ENCODE measurements around the gene A4GALT. TPM values are rescaled to one million over a fixed set of nuclear protein-coding genes. Genes with fewer than 3 reads are reported as not detected.
A peak's percentile ranks its signal among the peaks of the same experiment; 100 is the strongest.

A4GALT gene
- total and polyA plus RNA-seq, 2 donors (not counting 1 experiment from before 2014, with no cell fraction given) = 6.8 to 16.2 TPM

DNA sequence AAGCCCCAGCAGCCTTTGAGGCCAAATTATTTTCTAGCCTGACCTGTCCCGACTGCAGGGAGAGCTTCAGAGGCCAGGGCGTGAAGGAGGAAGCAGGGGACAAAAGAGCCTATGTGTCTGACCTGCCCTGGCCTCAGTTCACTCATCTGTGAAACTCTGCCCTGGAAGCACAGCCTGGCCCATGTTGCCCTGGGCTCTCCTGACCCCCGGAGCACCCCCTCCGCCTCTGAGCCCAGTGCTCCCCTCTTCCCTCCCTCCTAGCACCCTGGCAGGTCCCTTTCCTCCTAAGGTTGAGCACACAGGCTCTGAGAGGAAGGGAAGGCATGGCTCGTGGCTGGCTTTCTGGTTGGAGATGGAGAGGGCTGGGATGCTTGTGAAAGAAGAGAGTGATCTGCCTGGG, 3.4 kb upstream of the A4GALT start:
- no peak for TF ChIP-seq EZH2 (IDR thresholded peaks at IDR 0.05; ENCODE audit: low read length, missing control alignments)
- no peak for TF ChIP-seq CTCF (conservative IDR thresholded peaks at IDR 0.05 in 1 of 2, IDR thresholded peaks at IDR 0.05 in 1 of 2; ENCODE audit: low read depth in 1 of 2, low read length in 2 of 2)
- H4K20me1 ChIP-seq (ENCODE audit: control insufficient read depth, extremely low read depth, insufficient read depth, low read length) = no peaks in the 10 kb centered on the region
- no peaks in the 10 kb centered on the region for H3K9me3 ChIP-seq (ENCODE audit: control insufficient read depth, insufficient read depth, low read depth, low read length)
- H3K79me2 ChIP-seq (ENCODE audit: control insufficient read depth, insufficient read depth, low read length) = no peaks in the 10 kb centered on the region
- no peak overlapping the region for H3K4me2 ChIP-seq (ENCODE audit: extremely low read depth, insufficient read depth, low read length)
- H2AFZ ChIP-seq (ENCODE audit: low read length) = no peak overlapping the region
- H3K9ac ChIP-seq (ENCODE audit: insufficient read depth, low read length) = no peak overlapping the region
- H3K27me3 ChIP-seq (ENCODE audit: control insufficient read depth, insufficient read depth, low read length) = no peaks in the 10 kb centered on the region
- H3K36me3 ChIP-seq (ENCODE audit: control insufficient read depth, insufficient read depth, low read length) = no peaks in the 10 kb centered on the region
- DNase-seq (ENCODE audit: low read depth in 2 of 2) = no peak
- peaks cover 5% of the 10 kb centered on the region for H3K4me1 ChIP-seq (ENCODE audit: control insufficient read depth, extremely low read depth, insufficient read depth, low read length)
- H3K27ac ChIP-seq (ENCODE audit: insufficient read depth, low read length) = no peak overlapping the region
- H3K4me3 ChIP-seq (replicated peaks in 1 of 4; ENCODE audit: control extremely low read depth in 1 of 4, insufficient read depth in 1 of 4, low read depth in 3 of 4, low read length in 4 of 4) = no peak overlapping the region

GRCh38 chr22:42721045-42721434, 370 bp upstream of the A4GALT start:
- TF ChIP-seq CTCF (conservative IDR thresholded peaks at IDR 0.05 in 1 of 2, IDR thresholded peaks at IDR 0.05 in 1 of 2; ENCODE audit: low read depth in 1 of 2, low read length in 2 of 2) = no peak
- no peak for TF ChIP-seq EZH2 (IDR thresholded peaks at IDR 0.05; ENCODE audit: low read length, missing control alignments)
- Histone ChIP-seq H3K4me1 (ENCODE audit: control insufficient read depth, extremely low read depth, insufficient read depth, low read length) (no peaks in the 10 kb centered on the region), H3K4me2 (ENCODE audit: extremely low read depth, insufficient read depth, low read length) (peak overlapping the region; percentile 94)

DNA sequence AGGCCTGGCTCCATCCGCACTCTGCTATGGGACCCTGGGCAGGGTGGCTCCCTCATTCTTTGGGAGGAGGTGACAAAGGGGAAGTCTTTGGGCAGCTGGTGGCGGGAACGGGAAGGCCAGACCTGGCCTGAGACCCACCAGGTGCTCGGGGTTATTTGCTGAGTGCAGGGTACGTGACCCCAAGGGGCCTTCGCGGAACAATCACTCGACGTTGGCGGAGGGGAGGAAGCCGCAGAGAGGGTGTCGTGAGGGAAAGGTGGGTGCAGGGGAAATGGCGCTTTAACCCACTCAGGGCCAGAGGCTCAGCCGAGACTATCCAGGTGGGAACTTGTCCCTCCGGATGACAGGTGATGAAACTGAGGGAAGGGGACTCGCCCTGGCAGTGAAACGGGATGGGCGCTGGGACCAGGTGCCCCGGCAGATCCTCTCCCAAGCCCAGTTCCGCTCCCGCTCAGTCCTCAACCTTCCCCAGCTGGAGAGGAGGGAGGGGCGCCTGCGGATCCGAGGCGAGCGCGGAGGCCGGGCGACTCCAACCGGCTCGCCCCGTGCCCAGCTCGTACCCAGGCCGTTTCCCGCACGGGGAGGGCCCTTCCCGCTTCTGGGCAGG, 911 bp downstream of the A4GALT start:
- DNase-seq (ENCODE audit: low read depth in 2 of 2) = no peak
- Histone ChIP-seq H3K27ac (ENCODE audit: insufficient read depth, low read length) (no peak overlapping the region), H2AFZ (ENCODE audit: low read length) (peak overlapping the region; percentile 14), H4K20me1 (ENCODE audit: control insufficient read depth, extremely low read depth, insufficient read depth, low read length) (no peaks in the 10 kb centered on the region), H3K79me2 (ENCODE audit: control insufficient read depth, insufficient read depth, low read length) (peaks cover 4% of the 10 kb centered on the region), H3K4me2 (ENCODE audit: extremely low read depth, insufficient read depth, low read length) (peak overlapping the region; percentile 42), H3K4me1 (ENCODE audit: control insufficient read depth, extremely low read depth, insufficient read depth, low read length) (no peaks in the 10 kb centered on the region), H3K9me3 (ENCODE audit: control insufficient read depth, insufficient read depth, low read depth, low read length) (no peaks in the 10 kb centered on the region), H3K27me3 (ENCODE audit: control insufficient read depth, insufficient read depth, low read length) (no peaks in the 10 kb centered on the region), H3K36me3 (ENCODE audit: control insufficient read depth, insufficient read depth, low read length) (no peaks in the 10 kb centered on the region), H3K4me3 (replicated peaks in 1 of 4; ENCODE audit: control extremely low read depth in 1 of 4, insufficient read depth in 1 of 4, low read depth in 3 of 4, low read length in 4 of 4) (peak overlapping the region; percentile 56 to 73 (median 69)), H3K9ac (ENCODE audit: insufficient read depth, low read length) (peak overlapping the region; percentile 72)
- TF ChIP-seq EZH2 (IDR thresholded peaks at IDR 0.05; ENCODE audit: low read length, missing control alignments) = peak; percentile 50
- no peak for TF ChIP-seq CTCF (conservative IDR thresholded peaks at IDR 0.05 in 1 of 2, IDR thresholded peaks at IDR 0.05 in 1 of 2; ENCODE audit: low read depth in 1 of 2, low read length in 2 of 2)

More at GRCh38 chr22:42721045-42721434, 370 bp upstream of the A4GALT start:
- peak overlapping the region; percentile 76 for H2AFZ ChIP-seq (ENCODE audit: low read length)
- H3K27me3 ChIP-seq (ENCODE audit: control insufficient read depth, insufficient read depth, low read length) = no peaks in the 10 kb centered on the region
- H4K20me1 ChIP-seq (ENCODE audit: control insufficient read depth, extremely low read depth, insufficient read depth, low read length) = no peaks in the 10 kb centered on the region
- H3K9me3 ChIP-seq (ENCODE audit: control insufficient read depth, insufficient read depth, low read depth, low read length) = no peaks in the 10 kb centered on the region
- DNase-seq (ENCODE audit: low read depth in 2 of 2) = no peak
- H3K36me3 ChIP-seq (ENCODE audit: control insufficient read depth, insufficient read depth, low read length) = no peaks in the 10 kb centered on the region
- H3K4me3 ChIP-seq (replicated peaks in 1 of 4; ENCODE audit: control extremely low read depth in 1 of 4, insufficient read depth in 1 of 4, low read depth in 3 of 4, low read length in 4 of 4) = peak overlapping the region; percentile 53 to 73 (median 66)
- H3K27ac ChIP-seq (ENCODE audit: insufficient read depth, low read length) = no peak overlapping the region
- peaks cover 4% of the 10 kb centered on the region for H3K79me2 ChIP-seq (ENCODE audit: control insufficient read depth, insufficient read depth, low read length)
- no peak overlapping the region for H3K9ac ChIP-seq (ENCODE audit: insufficient read depth, low read length)

Data from fibroblast of lung (primary cell).